GM23338 (cell line): ENCODE data around the gene PCDHGA1.

ENCODE experiments used
- CREB1 ChIP-seq: fragments of 250-450 bp; sonication (Bioruptor Pico); IDR thresholded peaks from 2 replicates; pipeline ENCODE4 v1.5.0; 2020; ENCODE audit warnings: low read depth, mild to moderate bottlenecking, moderate library complexity
- EZH2 ChIP-seq: fragments of 200-600 bp; sonication (generic); IDR thresholded peaks from one replicate; pipeline ENCODE4 v1.8.0; 2017; ENCODE audit warnings: antibody characterized with exemption, mild to moderate bottlenecking, low read depth; ENCODE audit not compliant: unreplicated experiment
- NANOG ChIP-seq: IDR thresholded peaks from 2 replicates; pipeline ENCODE4 v1.6.1; 2016; ENCODE audit warnings: antibody characterized with exemption, borderline replicate concordance
- POLR2AphosphoS5 ChIP-seq: IDR thresholded peaks from 2 replicates; pipeline ENCODE4 v1.6.1; 2016; ENCODE audit warnings: antibody characterized with exemption, low read depth
- TF ChIP-seq, protein P1 (sequence below): IDR thresholded peaks from one replicate; pipeline ENCODE4 v1.6.1; 2018; ENCODE audit warnings: antibody characterized with exemption; ENCODE audit not compliant: unreplicated experiment
- TF ChIP-seq, protein P2 (sequence below), 2 experiments: fragments of 200-600 bp in 1 of 2; sonication (generic) in 1 of 2; conservative IDR thresholded peaks; 2 replicates each; pipeline versions ENCODE4 v1.5.1 to v1.6.1; 2016 to 2017; ENCODE audit warnings: antibody characterized with exemption in 2 of 2, low read depth in 2 of 2, mild to moderate bottlenecking in 2 of 2, moderate library complexity in 1 of 2
- TF ChIP-seq, protein P3 (sequence below): IDR thresholded peaks from 2 replicates; pipeline ENCODE4 v1.6.1; 2016; ENCODE audit warnings: antibody characterized with exemption

DNA sequence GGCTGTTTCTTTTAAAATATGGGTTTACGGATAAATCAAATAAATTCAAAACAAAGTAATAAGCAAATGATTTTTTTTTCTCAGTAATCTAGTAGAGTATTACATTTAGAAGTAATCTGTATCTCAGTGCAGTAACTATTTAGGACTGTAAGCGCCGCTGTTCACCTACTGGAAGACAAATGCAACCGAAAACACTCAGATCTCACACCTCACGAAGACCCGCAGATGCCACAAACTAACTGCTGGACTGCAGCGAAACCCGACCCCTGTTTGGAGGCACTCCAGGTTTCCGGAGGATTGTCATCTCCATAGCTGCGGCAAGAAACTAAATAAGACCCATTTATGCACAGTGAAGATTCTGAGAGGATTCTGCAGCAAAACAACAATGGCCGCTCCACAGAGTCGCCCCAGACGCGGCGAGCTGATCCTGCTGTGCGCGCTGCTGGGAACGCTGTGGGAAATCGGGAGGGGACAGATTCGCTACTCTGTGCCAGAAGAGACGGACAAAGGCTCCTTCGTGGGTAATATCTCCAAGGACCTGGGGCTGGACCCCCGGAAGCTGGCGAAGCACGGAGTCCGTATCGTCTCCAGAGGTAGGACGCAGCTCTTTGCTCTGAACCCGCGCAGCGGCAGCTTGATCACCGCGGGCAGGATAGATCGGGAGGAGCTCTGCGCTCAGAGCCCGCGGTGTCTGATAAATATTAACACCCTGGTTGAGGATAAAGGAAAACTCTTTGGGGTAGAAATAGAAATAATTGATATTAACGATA lies 62.3 kb downstream of the PCDHGA1 start, which contains the start of gene PCDHGA8:
- TF ChIP-seq NANOG (no peak), CREB1 (no peak), POLR2AphosphoS5 (no peak), EZH2 (no peak)
- TF ChIP-seq, protein P1, sequence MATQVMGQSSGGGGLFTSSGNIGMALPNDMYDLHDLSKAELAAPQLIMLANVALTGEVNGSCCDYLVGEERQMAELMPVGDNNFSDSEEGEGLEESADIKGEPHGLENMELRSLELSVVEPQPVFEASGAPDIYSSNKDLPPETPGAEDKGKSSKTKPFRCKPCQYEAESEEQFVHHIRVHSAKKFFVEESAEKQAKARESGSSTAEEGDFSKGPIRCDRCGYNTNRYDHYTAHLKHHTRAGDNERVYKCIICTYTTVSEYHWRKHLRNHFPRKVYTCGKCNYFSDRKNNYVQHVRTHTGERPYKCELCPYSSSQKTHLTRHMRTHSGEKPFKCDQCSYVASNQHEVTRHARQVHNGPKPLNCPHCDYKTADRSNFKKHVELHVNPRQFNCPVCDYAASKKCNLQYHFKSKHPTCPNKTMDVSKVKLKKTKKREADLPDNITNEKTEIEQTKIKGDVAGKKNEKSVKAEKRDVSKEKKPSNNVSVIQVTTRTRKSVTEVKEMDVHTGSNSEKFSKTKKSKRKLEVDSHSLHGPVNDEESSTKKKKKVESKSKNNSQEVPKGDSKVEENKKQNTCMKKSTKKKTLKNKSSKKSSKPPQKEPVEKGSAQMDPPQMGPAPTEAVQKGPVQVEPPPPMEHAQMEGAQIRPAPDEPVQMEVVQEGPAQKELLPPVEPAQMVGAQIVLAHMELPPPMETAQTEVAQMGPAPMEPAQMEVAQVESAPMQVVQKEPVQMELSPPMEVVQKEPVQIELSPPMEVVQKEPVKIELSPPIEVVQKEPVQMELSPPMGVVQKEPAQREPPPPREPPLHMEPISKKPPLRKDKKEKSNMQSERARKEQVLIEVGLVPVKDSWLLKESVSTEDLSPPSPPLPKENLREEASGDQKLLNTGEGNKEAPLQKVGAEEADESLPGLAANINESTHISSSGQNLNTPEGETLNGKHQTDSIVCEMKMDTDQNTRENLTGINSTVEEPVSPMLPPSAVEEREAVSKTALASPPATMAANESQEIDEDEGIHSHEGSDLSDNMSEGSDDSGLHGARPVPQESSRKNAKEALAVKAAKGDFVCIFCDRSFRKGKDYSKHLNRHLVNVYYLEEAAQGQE: no peak
- TF ChIP-seq, protein P2, sequence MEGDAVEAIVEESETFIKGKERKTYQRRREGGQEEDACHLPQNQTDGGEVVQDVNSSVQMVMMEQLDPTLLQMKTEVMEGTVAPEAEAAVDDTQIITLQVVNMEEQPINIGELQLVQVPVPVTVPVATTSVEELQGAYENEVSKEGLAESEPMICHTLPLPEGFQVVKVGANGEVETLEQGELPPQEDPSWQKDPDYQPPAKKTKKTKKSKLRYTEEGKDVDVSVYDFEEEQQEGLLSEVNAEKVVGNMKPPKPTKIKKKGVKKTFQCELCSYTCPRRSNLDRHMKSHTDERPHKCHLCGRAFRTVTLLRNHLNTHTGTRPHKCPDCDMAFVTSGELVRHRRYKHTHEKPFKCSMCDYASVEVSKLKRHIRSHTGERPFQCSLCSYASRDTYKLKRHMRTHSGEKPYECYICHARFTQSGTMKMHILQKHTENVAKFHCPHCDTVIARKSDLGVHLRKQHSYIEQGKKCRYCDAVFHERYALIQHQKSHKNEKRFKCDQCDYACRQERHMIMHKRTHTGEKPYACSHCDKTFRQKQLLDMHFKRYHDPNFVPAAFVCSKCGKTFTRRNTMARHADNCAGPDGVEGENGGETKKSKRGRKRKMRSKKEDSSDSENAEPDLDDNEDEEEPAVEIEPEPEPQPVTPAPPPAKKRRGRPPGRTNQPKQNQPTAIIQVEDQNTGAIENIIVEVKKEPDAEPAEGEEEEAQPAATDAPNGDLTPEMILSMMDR (conservative IDR thresholded peaks at IDR 0.05; ENCODE audit: low read depth in 2 of 2): peak in 1 of 2 experiments; percentile 17; a peak in 1 of 4 replicates
- TF ChIP-seq, protein P3, sequence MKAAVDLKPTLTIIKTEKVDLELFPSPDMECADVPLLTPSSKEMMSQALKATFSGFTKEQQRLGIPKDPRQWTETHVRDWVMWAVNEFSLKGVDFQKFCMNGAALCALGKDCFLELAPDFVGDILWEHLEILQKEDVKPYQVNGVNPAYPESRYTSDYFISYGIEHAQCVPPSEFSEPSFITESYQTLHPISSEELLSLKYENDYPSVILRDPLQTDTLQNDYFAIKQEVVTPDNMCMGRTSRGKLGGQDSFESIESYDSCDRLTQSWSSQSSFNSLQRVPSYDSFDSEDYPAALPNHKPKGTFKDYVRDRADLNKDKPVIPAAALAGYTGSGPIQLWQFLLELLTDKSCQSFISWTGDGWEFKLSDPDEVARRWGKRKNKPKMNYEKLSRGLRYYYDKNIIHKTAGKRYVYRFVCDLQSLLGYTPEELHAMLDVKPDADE: no peak
